Astrocyte (in vitro differentiated cells and primary cell): Measurements from ENCODE around the gene URI1. TPM values are rescaled to one million over a fixed set of nuclear protein-coding genes. Genes with fewer than 3 reads are reported as not detected.

ENCODE experiments used
- DNase-seq: peaks from one replicate; pipeline ENCODE4 v3.0.0-alpha.2; 2010; ENCODE audit warnings: low read depth
- FAIRE-seq: peaks from 2 replicates; lab custom pipeline; 2011; peaks lifted over from hg19 to GRCh38; lab: Jason Lieb, UNC
- H2AFZ ChIP-seq: 2 replicates; pipeline ENCODE4 v1.6.0; 2012; ENCODE audit warnings: low read depth, low read length, inconsistent platforms
- H3K27ac ChIP-seq: 2 replicates; pipeline ENCODE4 v1.5.1; 2011; ENCODE audit warnings: low read depth, low read length, inconsistent platforms
- H3K27me3 ChIP-seq: 2 replicates; pipeline ENCODE4 v1.6.0; 2011; ENCODE audit warnings: low read length, inconsistent platforms; ENCODE audit not compliant: insufficient read depth
- H3K36me3 ChIP-seq: 2 replicates; pipeline ENCODE4 v1.5.1; 2011; ENCODE audit warnings: low read length, inconsistent platforms; ENCODE audit not compliant: insufficient read depth
- H3K4me1 ChIP-seq: 2 replicates; pipeline ENCODE4 v1.5.1; 2011; ENCODE audit warnings: low read length, inconsistent platforms; ENCODE audit not compliant: insufficient read depth
- H3K4me2 ChIP-seq: 2 replicates; pipeline ENCODE4 v1.6.0; 2012; ENCODE audit warnings: low read length, inconsistent platforms
- H3K4me3 ChIP-seq: 2 replicates; pipeline ENCODE4 v1.5.1; 2011; ENCODE audit warnings: low read depth, mild to moderate bottlenecking, low read length, inconsistent platforms; ENCODE audit not compliant: insufficient read depth
- H3K79me2 ChIP-seq: 2 replicates; pipeline ENCODE4 v1.6.0; 2012; ENCODE audit warnings: mild to moderate bottlenecking, low read length, inconsistent platforms; ENCODE audit not compliant: insufficient read depth
- H3K9ac ChIP-seq: 2 replicates; pipeline ENCODE4 v1.6.0; 2012; ENCODE audit warnings: mild to moderate bottlenecking, low read length, inconsistent platforms
- H3K9me3 ChIP-seq: 2 replicates; pipeline ENCODE4 v1.5.1; 2012; ENCODE audit warnings: low read depth, mild to moderate bottlenecking, low read length, inconsistent platforms; ENCODE audit not compliant: insufficient read depth
- H4K20me1 ChIP-seq: 2 replicates; pipeline ENCODE4 v1.6.0; 2012; ENCODE audit warnings: low read length, inconsistent platforms; ENCODE audit not compliant: insufficient read depth
- H3K27ac Mint-ChIP-seq: one replicate; pipeline ENCODE4 v1.8.0; 2021; ENCODE audit warnings: mild to moderate bottlenecking, mixed read lengths; ENCODE audit not compliant: unreplicated experiment
- H3K27me3 Mint-ChIP-seq: one replicate; pipeline ENCODE4 v1.8.0; 2021; ENCODE audit warnings: low read depth, mixed read lengths; ENCODE audit not compliant: unreplicated experiment
- H3K36me3 Mint-ChIP-seq: one replicate; pipeline ENCODE4 v1.8.0; 2021; ENCODE audit warnings: low read depth, mixed read lengths; ENCODE audit not compliant: unreplicated experiment
- H3K4me1 Mint-ChIP-seq: one replicate; pipeline ENCODE4 v1.8.0; 2021; ENCODE audit warnings: low read depth, mixed read lengths; ENCODE audit not compliant: unreplicated experiment
- H3K4me3 Mint-ChIP-seq: one replicate; pipeline ENCODE4 v1.8.0; 2021; ENCODE audit warnings: mild to moderate bottlenecking, moderate library complexity, mixed read lengths; ENCODE audit not compliant: unreplicated experiment
- H3K9me3 Mint-ChIP-seq: one replicate; pipeline ENCODE4 v1.8.0; 2021; ENCODE audit warnings: mild to moderate bottlenecking, mixed read lengths; ENCODE audit not compliant: unreplicated experiment
- EZH2 ChIP-seq: IDR thresholded peaks from 2 replicates; pipeline ENCODE4 v1.6.1; 2012; ENCODE audit warnings: mild to moderate bottlenecking, low read length, inconsistent platforms; ENCODE audit not compliant: insufficient read depth
- total RNA-seq: library from RNA; stranded (reverse); gene quantifications from 2 replicates; pipeline ENCODE4 v1.2.1, GENCODE V29; 2021
- TF ChIP-seq, protein P1 (sequence below): IDR thresholded peaks from 2 replicates; pipeline ENCODE4 v1.5.1; 2011; ENCODE audit warnings: low read depth, mild to moderate bottlenecking, inconsistent platforms, low read length, moderate library complexity; ENCODE audit not compliant: insufficient read depth

URI1 gene
- total RNA-seq, 1 donor from 2014 or later: 61.4 TPM

DNA sequence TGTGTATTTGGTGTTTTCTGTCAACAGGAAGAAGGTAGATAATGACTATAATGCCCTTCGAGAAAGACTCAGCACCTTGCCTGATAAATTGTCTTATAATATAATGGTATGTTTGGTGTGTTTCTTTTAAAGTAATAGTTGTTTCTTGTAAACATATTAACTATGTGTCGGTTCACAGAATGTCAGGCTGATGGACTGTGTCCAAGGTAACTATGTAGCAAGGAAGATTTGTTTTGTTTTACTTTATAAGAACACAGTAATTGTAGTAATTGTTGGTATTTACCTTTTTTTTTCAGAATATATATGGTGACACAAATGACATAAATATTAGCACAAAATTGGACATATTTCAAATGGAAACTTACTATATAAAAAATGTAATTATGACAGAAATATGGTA is 43.2 kb downstream of the URI1 start:
- DNase-seq: no peak
- H3K4me2 ChIP-seq: no peak overlapping the region
- H3K4me1 Mint-ChIP-seq: peaks cover 2% of the 10 kb centered on the region
- no peaks in the 10 kb centered on the region for H3K27me3 Mint-ChIP-seq
- peaks cover 18% of the 10 kb centered on the region for H4K20me1 ChIP-seq
- H3K27ac Mint-ChIP-seq: no peak overlapping the region
- H3K4me3 Mint-ChIP-seq: no peak overlapping the region
- no peaks in the 10 kb centered on the region for H3K4me1 ChIP-seq
- no peaks in the 10 kb centered on the region for H3K9me3 ChIP-seq
- no peak overlapping the region for H3K4me3 ChIP-seq
- H3K9ac ChIP-seq: no peak overlapping the region
- peaks cover 4% of the 10 kb centered on the region for H3K36me3 Mint-ChIP-seq
- H3K27ac ChIP-seq: no peak overlapping the region
- peaks cover 2% of the 10 kb centered on the region for H3K36me3 ChIP-seq
- H2AFZ ChIP-seq: no peak overlapping the region
- H3K79me2 ChIP-seq: peaks cover 48% of the 10 kb centered on the region
- FAIRE-seq: no peak
- H3K9me3 Mint-ChIP-seq: no peaks in the 10 kb centered on the region
- no peaks in the 10 kb centered on the region for H3K27me3 ChIP-seq
- TF ChIP-seq EZH2: no peak
- TF ChIP-seq, protein P1, sequence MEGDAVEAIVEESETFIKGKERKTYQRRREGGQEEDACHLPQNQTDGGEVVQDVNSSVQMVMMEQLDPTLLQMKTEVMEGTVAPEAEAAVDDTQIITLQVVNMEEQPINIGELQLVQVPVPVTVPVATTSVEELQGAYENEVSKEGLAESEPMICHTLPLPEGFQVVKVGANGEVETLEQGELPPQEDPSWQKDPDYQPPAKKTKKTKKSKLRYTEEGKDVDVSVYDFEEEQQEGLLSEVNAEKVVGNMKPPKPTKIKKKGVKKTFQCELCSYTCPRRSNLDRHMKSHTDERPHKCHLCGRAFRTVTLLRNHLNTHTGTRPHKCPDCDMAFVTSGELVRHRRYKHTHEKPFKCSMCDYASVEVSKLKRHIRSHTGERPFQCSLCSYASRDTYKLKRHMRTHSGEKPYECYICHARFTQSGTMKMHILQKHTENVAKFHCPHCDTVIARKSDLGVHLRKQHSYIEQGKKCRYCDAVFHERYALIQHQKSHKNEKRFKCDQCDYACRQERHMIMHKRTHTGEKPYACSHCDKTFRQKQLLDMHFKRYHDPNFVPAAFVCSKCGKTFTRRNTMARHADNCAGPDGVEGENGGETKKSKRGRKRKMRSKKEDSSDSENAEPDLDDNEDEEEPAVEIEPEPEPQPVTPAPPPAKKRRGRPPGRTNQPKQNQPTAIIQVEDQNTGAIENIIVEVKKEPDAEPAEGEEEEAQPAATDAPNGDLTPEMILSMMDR: no peak

DNA sequence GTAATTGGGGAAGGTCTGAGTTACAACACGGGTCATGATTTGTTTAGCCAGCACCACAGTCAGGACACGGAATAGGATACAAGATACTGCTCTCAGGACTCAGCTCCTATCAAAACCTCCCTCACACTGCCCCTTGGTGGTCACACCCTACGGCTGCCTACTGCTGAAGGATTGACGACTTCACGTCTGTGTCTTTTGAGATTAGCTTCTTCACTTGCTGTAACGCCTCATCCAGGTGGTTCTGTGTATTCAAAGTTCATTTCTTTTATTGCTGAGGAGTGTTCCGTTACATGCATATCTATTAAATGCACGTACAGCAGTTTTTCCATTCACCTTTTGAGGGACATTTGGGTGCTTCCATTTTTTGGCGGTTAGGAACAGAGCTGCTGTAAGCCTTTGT is 46.3 kb downstream of the URI1 start:
- no peaks in the 10 kb centered on the region for H3K4me1 ChIP-seq
- DNase-seq (no peak), FAIRE-seq (no peak)
- peaks cover 8% of the 10 kb centered on the region for H4K20me1 ChIP-seq
- no peak overlapping the region for H3K4me2 ChIP-seq
- peaks cover 2% of the 10 kb centered on the region for H3K4me1 Mint-ChIP-seq
- no peak overlapping the region for H2AFZ ChIP-seq
- H3K27me3 ChIP-seq: no peaks in the 10 kb centered on the region
- H3K36me3 Mint-ChIP-seq: peaks cover 4% of the 10 kb centered on the region
- no peaks in the 10 kb centered on the region for H3K27me3 Mint-ChIP-seq
- no peaks in the 10 kb centered on the region for H3K9me3 Mint-ChIP-seq
- no peak for TF ChIP-seq EZH2
- TF ChIP-seq, protein P1: no peak
- peaks cover 42% of the 10 kb centered on the region for H3K79me2 ChIP-seq
- no peak overlapping the region for H3K9ac ChIP-seq
- no peaks in the 10 kb centered on the region for H3K9me3 ChIP-seq
- no peak overlapping the region for H3K27ac ChIP-seq
- no peak overlapping the region for H3K4me3 ChIP-seq
- peaks cover 2% of the 10 kb centered on the region for H3K36me3 ChIP-seq
- H3K27ac Mint-ChIP-seq: no peak overlapping the region
- H3K4me3 Mint-ChIP-seq: no peak overlapping the region

DNA sequence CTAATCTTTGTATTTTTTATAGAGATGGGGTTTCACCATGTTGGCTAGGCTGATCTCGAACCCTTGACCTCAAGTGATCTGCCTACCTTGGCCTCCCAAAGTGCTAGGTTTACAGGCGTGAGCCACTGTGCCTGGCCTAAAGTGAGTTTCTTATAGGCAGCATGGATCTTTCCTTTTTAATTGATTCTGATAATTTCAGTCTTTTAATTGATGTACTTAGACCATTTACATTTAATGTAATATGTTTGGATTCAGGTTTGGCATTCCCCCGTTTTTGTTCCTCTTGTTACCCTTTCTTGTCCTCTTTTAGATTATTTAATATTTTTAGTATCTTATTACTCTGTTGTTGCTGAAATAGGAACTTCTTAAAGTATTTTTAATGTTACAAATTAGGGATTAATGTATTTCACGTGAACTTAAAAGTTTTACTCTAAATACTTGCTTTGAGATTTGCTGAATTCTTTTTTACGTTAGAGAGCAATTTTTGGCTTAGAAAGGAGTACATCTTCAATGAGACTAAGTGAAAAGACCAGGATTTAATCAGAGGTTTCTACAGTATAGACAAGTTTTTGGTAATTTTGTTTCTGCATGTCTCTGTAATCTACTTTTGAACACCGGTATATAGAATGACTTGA is 50.3 kb downstream of the URI1 start:
- no peak overlapping the region for H3K27ac ChIP-seq
- Mint-ChIP-seq H3K9me3 (no peaks in the 10 kb centered on the region), H3K4me1 (no peaks in the 10 kb centered on the region), H3K36me3 (peaks cover 6% of the 10 kb centered on the region), H3K4me3 (no peak overlapping the region), H3K27ac (no peak overlapping the region), H3K27me3 (no peaks in the 10 kb centered on the region)
- H3K36me3 ChIP-seq: no peaks in the 10 kb centered on the region
- H3K4me3 ChIP-seq: no peak overlapping the region
- TF ChIP-seq, protein P1: no peak
- no peak for TF ChIP-seq EZH2
- H2AFZ ChIP-seq: no peak overlapping the region
- peaks cover 10% of the 10 kb centered on the region for H4K20me1 ChIP-seq
- DNase-seq: no peak
- no peaks in the 10 kb centered on the region for H3K9me3 ChIP-seq
- no peak overlapping the region for H3K9ac ChIP-seq
- H3K79me2 ChIP-seq: peaks cover 57% of the 10 kb centered on the region
- H3K27me3 ChIP-seq: no peaks in the 10 kb centered on the region
- no peak for FAIRE-seq
- H3K4me2 ChIP-seq: no peak overlapping the region
- no peaks in the 10 kb centered on the region for H3K4me1 ChIP-seq
